ENCODE measurements around the gene VPS37D. TPM values are rescaled to one million over a fixed set of nuclear protein-coding genes. Genes with fewer than 3 reads are reported as not detected.

VPS37D gene
- total RNA-seq, 2 donors from 2014 or later, result 6.1 to 9.1 TPM

- no peak for TF ChIP-seq CTCF (conservative IDR thresholded peaks at IDR 0.05)
- Histone ChIP-seq H3K9me3 (ENCODE audit: control insufficient read depth, low read length) (peaks cover 10% of the 10 kb centered on the region), H3K4me3 (ENCODE audit: low read length) (no peak overlapping the region), H3K4me1 (ENCODE audit: control insufficient read depth, insufficient read depth, low read length) (no peaks in the 10 kb centered on the region), H3K36me3 (ENCODE audit: control insufficient read depth, insufficient read depth, low read length) (no peaks in the 10 kb centered on the region), H3K9ac (ENCODE audit: extremely low read depth, low read length, poor library complexity, severe bottlenecking) (no peak overlapping the region), H3K27me3 (ENCODE audit: control insufficient read depth, insufficient read depth, low read length, poor library complexity, severe bottlenecking) (no peaks in the 10 kb centered on the region), H3K27ac (ENCODE audit: low read depth, low read length) (no peak overlapping the region)
- peaks cover 12% of the 10 kb centered on the region for H3K27me3 Mint-ChIP-seq (ENCODE audit: insufficient read depth)
- H3K4me3 Mint-ChIP-seq, result no peak overlapping the region
- peaks cover 19% of the 10 kb centered on the region for H3K9me3 Mint-ChIP-seq
- H3K27ac Mint-ChIP-seq, result no peak overlapping the region
- H3K36me3 Mint-ChIP-seq (ENCODE audit: low read depth), result no peaks in the 10 kb centered on the region
- peaks cover 5% of the 10 kb centered on the region for H3K4me1 Mint-ChIP-seq
- WGBS, 2 experiments (ENCODE audit: insufficient coverage in 1 of 2, insufficient read length in 1 of 2), result 86% methylated on average over 3 of the region's 3 CpGs; no CpG with 5 or more reads in 1 of the 2 experiments
- DNase-seq, result no peak
These were observed 28.7 kb upstream of the VPS37D start for GRCh38 chr7:73638911-73639310.

GRCh38 chr7:73642834-73643233, 24.8 kb upstream of the VPS37D start:
- Histone ChIP-seq H3K27me3 (ENCODE audit: control insufficient read depth, insufficient read depth, low read length, poor library complexity, severe bottlenecking) (peaks cover 27% of the 10 kb centered on the region), H3K4me3 (ENCODE audit: low read length) (no peak overlapping the region), H3K9me3 (ENCODE audit: control insufficient read depth, low read length) (peaks cover 10% of the 10 kb centered on the region), H3K36me3 (ENCODE audit: control insufficient read depth, insufficient read depth, low read length) (no peaks in the 10 kb centered on the region), H3K4me1 (ENCODE audit: control insufficient read depth, insufficient read depth, low read length) (no peaks in the 10 kb centered on the region), H3K9ac (ENCODE audit: extremely low read depth, low read length, poor library complexity, severe bottlenecking) (no peak overlapping the region), H3K27ac (ENCODE audit: low read depth, low read length) (no peak overlapping the region)
- no peak overlapping the region for H3K4me3 Mint-ChIP-seq
- H3K27ac Mint-ChIP-seq, result no peak overlapping the region
- 92% methylated on average over 2 of the region's 2 CpGs; no CpG with 5 or more reads in 1 of the 2 experiments for WGBS, 2 experiments (ENCODE audit: insufficient coverage in 1 of 2, insufficient read length in 1 of 2)
- peaks cover 41% of the 10 kb centered on the region for H3K27me3 Mint-ChIP-seq (ENCODE audit: insufficient read depth)
- H3K36me3 Mint-ChIP-seq (ENCODE audit: low read depth), result no peaks in the 10 kb centered on the region
- peaks cover 4% of the 10 kb centered on the region for H3K4me1 Mint-ChIP-seq
- peaks cover 19% of the 10 kb centered on the region for H3K9me3 Mint-ChIP-seq
- no peak for DNase-seq
- TF ChIP-seq CTCF (conservative IDR thresholded peaks at IDR 0.05), result no peak

GRCh38 chr7:73644688-73645286, 22.8 kb upstream of the VPS37D start:
- TF ChIP-seq CTCF (conservative IDR thresholded peaks at IDR 0.05), result no peak
- H3K36me3 ChIP-seq (ENCODE audit: control insufficient read depth, insufficient read depth, low read length), result no peaks in the 10 kb centered on the region
- H3K27me3 ChIP-seq (ENCODE audit: control insufficient read depth, insufficient read depth, low read length, poor library complexity, severe bottlenecking), result peaks cover 47% of the 10 kb centered on the region
- Mint-ChIP-seq H3K36me3 (ENCODE audit: low read depth) (no peaks in the 10 kb centered on the region), H3K4me3 (no peak overlapping the region), H3K27ac (no peak overlapping the region), H3K27me3 (ENCODE audit: insufficient read depth) (peaks cover 60% of the 10 kb centered on the region), H3K9me3 (peaks cover 19% of the 10 kb centered on the region), H3K4me1 (peaks cover 7% of the 10 kb centered on the region)
- no peak overlapping the region for H3K27ac ChIP-seq (ENCODE audit: low read depth, low read length)
- WGBS, 2 experiments (ENCODE audit: insufficient coverage in 1 of 2, insufficient read length in 1 of 2), result 71 to 80% methylated on average over 5 of the region's 5 CpGs
- no peak overlapping the region for H3K4me3 ChIP-seq (ENCODE audit: low read length)
- no peak for DNase-seq
- no peak overlapping the region for H3K9ac ChIP-seq (ENCODE audit: extremely low read depth, low read length, poor library complexity, severe bottlenecking)
- H3K9me3 ChIP-seq (ENCODE audit: control insufficient read depth, low read length), result peaks cover 10% of the 10 kb centered on the region
- no peaks in the 10 kb centered on the region for H3K4me1 ChIP-seq (ENCODE audit: control insufficient read depth, insufficient read depth, low read length)
